Measurements from ENCODE around the gene ZNF599. TPM values are rescaled to one million over a fixed set of nuclear protein-coding genes. Genes with fewer than 3 reads are reported as not detected.

Gene ZNF599
- total RNA-seq = 8.4 and 11.4 TPM in 2 replicates

DNA sequence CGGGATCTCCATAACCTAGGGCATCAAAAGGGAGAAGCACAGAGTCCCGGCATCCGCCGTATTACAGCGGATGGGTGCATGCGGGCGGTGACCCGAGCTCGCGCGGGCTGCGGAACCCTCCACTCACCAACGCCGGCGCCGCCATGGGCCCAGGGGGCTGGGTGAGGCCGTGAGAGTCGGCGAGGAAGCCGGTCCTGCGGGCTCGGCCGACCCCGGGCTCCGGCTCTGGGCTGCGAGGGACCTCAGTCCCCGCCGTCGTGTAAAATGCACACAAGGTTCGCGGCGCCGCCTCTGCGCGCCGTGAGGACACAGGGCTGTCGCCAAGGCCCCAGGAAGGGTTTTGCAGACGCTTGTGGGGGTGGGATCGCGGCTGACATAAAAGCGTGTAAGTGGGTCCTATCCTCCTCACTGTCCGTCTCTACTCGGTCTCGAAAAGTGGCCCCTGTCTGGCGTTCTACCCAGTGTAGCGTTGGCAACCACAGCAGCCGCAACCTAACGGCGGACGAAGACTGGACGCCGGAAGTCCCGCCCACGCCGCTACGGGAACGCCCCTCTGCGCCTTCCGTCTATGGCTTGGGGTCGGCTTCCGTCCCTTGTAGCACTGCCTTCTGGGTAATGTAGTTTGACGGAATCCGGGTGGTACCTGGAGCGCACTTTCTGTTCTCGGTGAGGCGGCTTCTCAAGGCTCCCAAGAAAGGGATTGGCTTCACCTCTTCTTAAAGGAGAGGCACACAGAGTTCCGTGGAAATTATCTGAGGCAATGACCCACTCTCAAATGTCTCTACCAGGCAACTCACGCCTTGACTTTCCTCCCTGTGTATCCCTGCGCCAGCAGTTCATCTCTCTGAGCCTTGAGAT lies at the start of gene ZNF599:
ZNF599 (minus strand) TSS at position 519 of the 858 bp plus-strand sequence; CDS start at position 145, 374 bp downstream.

DNA sequence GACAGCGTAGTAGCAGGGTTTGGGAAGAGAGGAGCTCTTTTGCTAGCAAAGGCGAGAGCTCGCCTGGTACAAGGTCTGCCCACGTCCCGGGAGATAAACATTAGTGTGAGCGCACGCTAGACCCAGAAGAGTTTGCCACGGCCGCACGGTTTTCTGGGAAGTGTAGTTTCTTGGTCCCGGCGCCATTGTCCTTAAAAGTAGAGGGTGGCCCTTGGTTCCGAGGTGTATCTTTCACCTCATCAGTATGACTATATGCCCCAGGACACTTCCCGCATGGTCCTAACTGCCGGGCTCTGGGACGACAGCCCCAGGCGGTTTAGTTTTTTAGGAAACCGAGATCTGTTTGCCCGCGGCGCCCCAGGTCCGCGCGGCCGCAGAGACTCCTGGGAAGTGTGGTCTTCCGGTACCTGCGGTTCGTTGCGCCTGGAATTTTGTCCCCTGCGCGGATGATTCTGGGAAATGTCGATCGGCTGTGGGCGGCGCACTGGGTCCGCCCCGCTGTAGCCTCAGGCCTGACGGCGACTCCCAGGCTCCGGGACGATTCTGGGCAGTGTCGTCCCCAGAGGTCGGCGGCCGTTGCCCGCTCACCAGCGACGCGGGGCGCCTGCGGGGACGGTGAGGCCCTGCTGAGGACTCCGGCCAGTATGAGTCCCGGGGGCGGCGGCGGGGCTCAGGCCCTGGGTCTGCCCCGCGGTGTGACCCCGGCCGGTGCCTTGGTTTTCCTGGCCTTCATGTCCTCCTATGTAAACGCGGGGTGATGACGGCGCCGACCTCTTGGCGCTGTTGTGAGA lies 39.1 kb downstream of the ZNF599 start, which contains the start of gene ZNF181:
ZNF181 (plus strand) TSS at position 498 of the 791 bp plus-strand sequence. CDS start 795 bp downstream, outside the sequence.

Other genes with a start within 250 kb of the ZNF599 start
- gene SCGB2B2, start 96.1 kb downstream of the ZNF599 start, total RNA-seq = 0.22 and 0.79 TPM in 2 replicates
- 11.5 and 21.2 TPM in 2 replicates for gene ZNF302, start 95.5 kb downstream of the ZNF599 start, total RNA-seq
- gene ZNF181, start 39.0 kb downstream of the ZNF599 start, total RNA-seq = 8.9 and 14.9 TPM in 2 replicates
- 1.6 and 2.4 TPM in 2 replicates for gene ZNF30, start 153.7 kb upstream of the ZNF599 start, total RNA-seq
- gene ZNF792, start 191.0 kb upstream of the ZNF599 start, total RNA-seq = 7.4 and 8.6 TPM in 2 replicates
- gene GRAMD1A, start 227.1 kb upstream of the ZNF599 start, total RNA-seq = 29.7 and 36.9 TPM in 2 replicates

All from placental epithelial cell (primary cell).